K562 (cell line): ENCODE measurements around the gene SNCB. TPM values are rescaled to one million over a fixed set of nuclear protein-coding genes. Genes with fewer than 3 reads are reported as not detected.

Source experiments
- CREB1 ChIP-seq, 2 experiments: sonication (generic) in 1 of 2; formaldehyde crosslinking in 1 of 2; IDR thresholded peaks; 2 replicates each; pipeline versions ENCODE4 v1.6.1 to v1.8.0; 2012 to 2022; ENCODE audit warnings: inconsistent platforms in 1 of 2, mild to moderate bottlenecking in 1 of 2, missing genetic modification reagents in 1 of 2, moderate library complexity in 1 of 2
- GATAD2A ChIP-seq: fragments of 450-650 bp; IDR thresholded peaks from 2 replicates; pipeline ENCODE4 v1.6.1; 2017
- GATAD2B ChIP-seq: fragments of 450-650 bp; IDR thresholded peaks from 2 replicates; pipeline ENCODE4 v1.6.1; 2017; ENCODE audit warnings: mild to moderate bottlenecking, borderline replicate concordance
- KDM2B ChIP-seq: fragments of 250-450 bp; sonication (Bioruptor Pico); IDR thresholded peaks from 2 replicates; pipeline ENCODE4 v1.8.0; 2021; ENCODE audit warnings: mild to moderate bottlenecking, moderate library complexity
- MIER1 ChIP-seq: fragments of 450-650 bp; IDR thresholded peaks from 2 replicates; pipeline ENCODE4 v1.6.1; 2016; ENCODE audit warnings: antibody characterized with exemption, mild to moderate bottlenecking, low read depth
- RCOR1 ChIP-seq, 2 experiments: IDR thresholded peaks; 2 replicates each; pipeline ENCODE4 v1.6.1; 2012; ENCODE audit warnings: low read depth in 2 of 2, low read length in 2 of 2, borderline replicate concordance in 1 of 2, improper control_type of control experiment in 1 of 2
- TAF9B ChIP-seq: fragments of 450-650 bp; IDR thresholded peaks from 2 replicates; pipeline ENCODE4 v1.6.1; 2018; ENCODE audit warnings: mild to moderate bottlenecking; ENCODE audit not compliant: partially characterized antibody
- ZBTB7A ChIP-seq: IDR thresholded peaks from 2 replicates; pipeline ENCODE4 v1.6.1; 2011; ENCODE audit warnings: low read depth, mild to moderate bottlenecking, low read length, moderate library complexity, borderline replicate concordance; ENCODE audit not compliant: control insufficient read depth
- ZNF384 ChIP-seq: IDR thresholded peaks from 2 replicates; pipeline ENCODE4 v1.6.1; 2012; ENCODE audit warnings: low read depth, low read length, improper control_type of control experiment
- ZNF408 ChIP-seq: fragments of 250-450 bp; sonication (Bioruptor Pico); IDR thresholded peaks from 2 replicates; pipeline ENCODE4 v1.4.0; 2020; ENCODE audit warnings: low read depth, mild to moderate bottlenecking, moderate library complexity
- polyA plus RNA-seq, 8 experiments: library from polyadenylated mRNA; depleted of rRNA in 4 of 8; stranded (reverse) in 5 of 8; unstranded in 3 of 8; fragments of >200 nt; fragmentation: Nextera tagmentation in 2 of 8; fragmentation: Illumina TruSeq in 1 of 8; extraction: Ambion mirVana in 2 of 8; extraction: Trizol in 1 of 8; gene quantifications; 2 replicates each; pipeline versions ENCODE4 v1.2.1 to v1.2.3, GENCODE V29; 2011 to 2014; ENCODE audit warnings: inconsistent platforms in 1 of 8, missing spikeins in 1 of 8
- total RNA-seq, 7 experiments: library from RNA; depleted of rRNA in 6 of 7; stranded (reverse); fragments of >200 nt in 6 of 7; fragmentation: Illumina TruSeq in 2 of 7; extraction: Trizol in 2 of 7; gene quantifications; 2 replicates each; pipeline versions ENCODE4 v1.2.1 to v1.2.3, GENCODE V29; 2011 to 2021; ENCODE audit warnings: low replicate concordance in 1 of 7
- TF ChIP-seq, protein P1 (sequence below), 2 experiments: IDR thresholded peaks in 1 of 2; conservative IDR thresholded peaks in 1 of 2; 2 replicates each; pipeline ENCODE4 v1.6.1; 2016; ENCODE audit warnings: low read depth in 2 of 2, mild to moderate bottlenecking in 1 of 2, missing compliant biosample characterization in 1 of 2, missing genetic modification characterization in 1 of 2, moderate library complexity in 1 of 2
- TF ChIP-seq, protein P2 (sequence below): IDR thresholded peaks from 3 replicates; pipeline ENCODE4 v1.6.1; 2011; ENCODE audit warnings: borderline replicate concordance, mild to moderate bottlenecking, moderate library complexity; ENCODE audit not compliant: insufficient read length; ENCODE audit errors: extremely low read depth
- TF ChIP-seq, protein P3 (sequence below), 2 experiments: fragments of 250-450 bp in 1 of 2; fragments of 450-650 bp in 1 of 2; sonication (Bioruptor Pico) in 1 of 2; IDR thresholded peaks; 2 replicates each; pipeline versions ENCODE4 v1.6.1 to v1.8.0; 2016 to 2021; ENCODE audit warnings: mild to moderate bottlenecking in 2 of 2, moderate library complexity in 2 of 2, missing compliant biosample characterization in 1 of 2, missing genetic modification characterization in 1 of 2
- TF ChIP-seq, protein P4 (sequence below): sonication (generic); formaldehyde crosslinking; IDR thresholded peaks from 2 replicates; pipeline ENCODE4 v1.8.0; 2022; ENCODE audit warnings: mild to moderate bottlenecking, missing genetic modification reagents

The SNCB gene
- total and polyA plus RNA-seq, 9 of the 15 experiments (the other 6 are each of a cell fraction or from before 2014, with no cell fraction given), result not detected

DNA sequence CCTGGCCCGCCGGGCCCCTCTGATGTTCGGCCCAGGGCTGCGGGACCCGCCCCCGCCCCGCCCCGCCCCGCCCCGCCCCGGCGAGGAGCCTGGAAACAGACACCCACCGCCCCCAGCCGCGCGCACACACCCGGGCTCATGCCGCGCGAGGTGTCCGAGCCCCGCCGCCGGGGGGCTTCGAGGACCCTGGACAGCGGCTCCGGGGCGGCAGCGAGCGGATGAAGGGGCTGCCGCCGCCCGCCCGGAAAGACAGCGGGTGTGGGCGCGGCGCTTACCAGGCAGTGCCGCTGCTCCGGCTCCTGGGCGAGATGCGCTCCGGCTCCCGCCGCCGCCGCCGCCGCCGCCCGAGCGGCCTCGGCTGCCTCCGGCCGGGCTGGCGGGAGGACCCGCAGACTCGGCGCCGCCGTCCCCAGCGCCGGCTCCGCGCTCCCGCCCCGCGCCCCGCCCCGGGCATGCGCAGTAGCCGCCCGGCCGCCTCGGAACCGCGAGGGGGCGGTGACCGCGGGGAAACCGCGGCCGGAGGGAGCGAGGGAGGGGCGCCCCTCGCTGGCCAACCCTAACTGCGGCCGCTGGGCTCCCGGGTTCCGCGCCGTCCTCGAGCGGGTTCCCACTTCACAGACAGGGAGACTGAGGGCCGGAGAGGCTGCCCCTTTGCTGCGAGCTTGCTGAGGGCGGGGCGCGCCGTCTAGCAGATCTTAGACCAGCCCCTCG is 20.5 kb downstream of the SNCB start, which contains the start of gene GPRIN1 (continued):
- TF ChIP-seq, protein P1, sequence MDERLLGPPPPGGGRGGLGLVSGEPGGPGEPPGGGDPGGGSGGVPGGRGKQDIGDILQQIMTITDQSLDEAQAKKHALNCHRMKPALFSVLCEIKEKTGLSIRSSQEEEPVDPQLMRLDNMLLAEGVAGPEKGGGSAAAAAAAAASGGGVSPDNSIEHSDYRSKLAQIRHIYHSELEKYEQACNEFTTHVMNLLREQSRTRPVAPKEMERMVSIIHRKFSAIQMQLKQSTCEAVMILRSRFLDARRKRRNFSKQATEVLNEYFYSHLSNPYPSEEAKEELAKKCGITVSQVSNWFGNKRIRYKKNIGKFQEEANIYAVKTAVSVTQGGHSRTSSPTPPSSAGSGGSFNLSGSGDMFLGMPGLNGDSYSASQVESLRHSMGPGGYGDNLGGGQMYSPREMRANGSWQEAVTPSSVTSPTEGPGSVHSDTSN (CRISPR knock-in tag; IDR thresholded peaks at IDR 0.05; ENCODE audit: low read depth), result no peak
- TF ChIP-seq, protein P1 (tag; conservative IDR thresholded peaks at IDR 0.05; ENCODE audit: low read depth), result no peak
- TF ChIP-seq TAF9B (no peak), RCOR1 (IDR thresholded peaks at IDR 0.05; ENCODE audit: borderline replicate concordance in 1 of 2, low read depth in 2 of 2, low read length in 2 of 2) (peak in 1 of 2 experiments; percentile 35; a peak in 1 of 4 replicates), GATAD2B (0 out of 2 replicates have a peak, but pooled peaks have one; percentile 37), CREB1 (IDR thresholded peaks at IDR 0.05) (no peak), CREB1 (CRISPR knock-in tag; IDR thresholded peaks at IDR 0.05) (no peak), ZNF408 (CRISPR knock-in tag) (no peak), GATAD2A (0 out of 2 replicates have a peak, but pooled peaks have one; percentile 19), ZBTB7A (peak; percentile 90; the same call in 1 of the 2 replicates), MIER1 (peak; percentile 45; the same call in 1 of the 2 replicates), ZNF384 (no peak), KDM2B (CRISPR knock-in tag) (0 out of 2 replicates have a peak, but pooled peaks have one; percentile 65)
- TF ChIP-seq, protein P2, sequence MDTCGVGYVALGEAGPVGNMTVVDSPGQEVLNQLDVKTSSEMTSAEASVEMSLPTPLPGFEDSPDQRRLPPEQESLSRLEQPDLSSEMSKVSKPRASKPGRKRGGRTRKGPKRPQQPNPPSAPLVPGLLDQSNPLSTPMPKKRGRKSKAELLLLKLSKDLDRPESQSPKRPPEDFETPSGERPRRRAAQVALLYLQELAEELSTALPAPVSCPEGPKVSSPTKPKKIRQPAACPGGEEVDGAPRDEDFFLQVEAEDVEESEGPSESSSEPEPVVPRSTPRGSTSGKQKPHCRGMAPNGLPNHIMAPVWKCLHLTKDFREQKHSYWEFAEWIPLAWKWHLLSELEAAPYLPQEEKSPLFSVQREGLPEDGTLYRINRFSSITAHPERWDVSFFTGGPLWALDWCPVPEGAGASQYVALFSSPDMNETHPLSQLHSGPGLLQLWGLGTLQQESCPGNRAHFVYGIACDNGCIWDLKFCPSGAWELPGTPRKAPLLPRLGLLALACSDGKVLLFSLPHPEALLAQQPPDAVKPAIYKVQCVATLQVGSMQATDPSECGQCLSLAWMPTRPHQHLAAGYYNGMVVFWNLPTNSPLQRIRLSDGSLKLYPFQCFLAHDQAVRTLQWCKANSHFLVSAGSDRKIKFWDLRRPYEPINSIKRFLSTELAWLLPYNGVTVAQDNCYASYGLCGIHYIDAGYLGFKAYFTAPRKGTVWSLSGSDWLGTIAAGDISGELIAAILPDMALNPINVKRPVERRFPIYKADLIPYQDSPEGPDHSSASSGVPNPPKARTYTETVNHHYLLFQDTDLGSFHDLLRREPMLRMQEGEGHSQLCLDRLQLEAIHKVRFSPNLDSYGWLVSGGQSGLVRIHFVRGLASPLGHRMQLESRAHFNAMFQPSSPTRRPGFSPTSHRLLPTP, result no peak
- TF ChIP-seq, protein P3, sequence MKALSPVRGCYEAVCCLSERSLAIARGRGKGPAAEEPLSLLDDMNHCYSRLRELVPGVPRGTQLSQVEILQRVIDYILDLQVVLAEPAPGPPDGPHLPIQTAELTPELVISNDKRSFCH (CRISPR knock-in tag; IDR thresholded peaks at IDR 0.05), result no peak
- TF ChIP-seq, protein P3 (tag; IDR thresholded peaks at IDR 0.05), result no peak
- TF ChIP-seq, protein P4, sequence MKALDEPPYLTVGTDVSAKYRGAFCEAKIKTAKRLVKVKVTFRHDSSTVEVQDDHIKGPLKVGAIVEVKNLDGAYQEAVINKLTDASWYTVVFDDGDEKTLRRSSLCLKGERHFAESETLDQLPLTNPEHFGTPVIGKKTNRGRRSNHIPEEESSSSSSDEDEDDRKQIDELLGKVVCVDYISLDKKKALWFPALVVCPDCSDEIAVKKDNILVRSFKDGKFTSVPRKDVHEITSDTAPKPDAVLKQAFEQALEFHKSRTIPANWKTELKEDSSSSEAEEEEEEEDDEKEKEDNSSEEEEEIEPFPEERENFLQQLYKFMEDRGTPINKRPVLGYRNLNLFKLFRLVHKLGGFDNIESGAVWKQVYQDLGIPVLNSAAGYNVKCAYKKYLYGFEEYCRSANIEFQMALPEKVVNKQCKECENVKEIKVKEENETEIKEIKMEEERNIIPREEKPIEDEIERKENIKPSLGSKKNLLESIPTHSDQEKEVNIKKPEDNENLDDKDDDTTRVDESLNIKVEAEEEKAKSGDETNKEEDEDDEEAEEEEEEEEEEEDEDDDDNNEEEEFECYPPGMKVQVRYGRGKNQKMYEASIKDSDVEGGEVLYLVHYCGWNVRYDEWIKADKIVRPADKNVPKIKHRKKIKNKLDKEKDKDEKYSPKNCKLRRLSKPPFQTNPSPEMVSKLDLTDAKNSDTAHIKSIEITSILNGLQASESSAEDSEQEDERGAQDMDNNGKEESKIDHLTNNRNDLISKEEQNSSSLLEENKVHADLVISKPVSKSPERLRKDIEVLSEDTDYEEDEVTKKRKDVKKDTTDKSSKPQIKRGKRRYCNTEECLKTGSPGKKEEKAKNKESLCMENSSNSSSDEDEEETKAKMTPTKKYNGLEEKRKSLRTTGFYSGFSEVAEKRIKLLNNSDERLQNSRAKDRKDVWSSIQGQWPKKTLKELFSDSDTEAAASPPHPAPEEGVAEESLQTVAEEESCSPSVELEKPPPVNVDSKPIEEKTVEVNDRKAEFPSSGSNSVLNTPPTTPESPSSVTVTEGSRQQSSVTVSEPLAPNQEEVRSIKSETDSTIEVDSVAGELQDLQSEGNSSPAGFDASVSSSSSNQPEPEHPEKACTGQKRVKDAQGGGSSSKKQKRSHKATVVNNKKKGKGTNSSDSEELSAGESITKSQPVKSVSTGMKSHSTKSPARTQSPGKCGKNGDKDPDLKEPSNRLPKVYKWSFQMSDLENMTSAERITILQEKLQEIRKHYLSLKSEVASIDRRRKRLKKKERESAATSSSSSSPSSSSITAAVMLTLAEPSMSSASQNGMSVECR (CRISPR knock-in tag), result peak; percentile 24; the same call in 1 of the 2 replicates
